Endodermal cell (in vitro differentiated cells): ENCODE data around the gene PITPNC1. TPM values are rescaled to one million over a fixed set of nuclear protein-coding genes. Genes with fewer than 3 reads are reported as not detected.

Experiments
- DNase-seq: peaks from one replicate; pipeline ENCODE4 v3.0.0-alpha.2; 2017
- H3K27ac ChIP-seq: 2 replicates; pipeline ENCODE4 v1.5.1; 2013; ENCODE audit warnings: mild to moderate bottlenecking, low read depth, low read length, moderate library complexity
- H3K27me3 ChIP-seq: 2 replicates; pipeline ENCODE4 v1.6.1; 2013; ENCODE audit warnings: mild to moderate bottlenecking, low read length, moderate library complexity; ENCODE audit not compliant: insufficient read depth, control insufficient read depth, poor library complexity, severe bottlenecking
- H3K36me3 ChIP-seq: 2 replicates; pipeline ENCODE4 v1.7.0; 2013; ENCODE audit warnings: mild to moderate bottlenecking, low read length, moderate library complexity; ENCODE audit not compliant: control insufficient read depth, insufficient read depth
- H3K4me1 ChIP-seq: one replicate; pipeline ENCODE4 v1.7.0; 2013; ENCODE audit warnings: low read length; ENCODE audit not compliant: control insufficient read depth, insufficient read depth
- H3K4me3 ChIP-seq: 2 replicates; pipeline ENCODE4 v1.5.1; 2013; ENCODE audit warnings: mild to moderate bottlenecking, low read length, moderate library complexity
- H3K9ac ChIP-seq: 2 replicates; pipeline ENCODE4 v1.6.1; 2013; ENCODE audit warnings: mild to moderate bottlenecking, low read length, moderate library complexity; ENCODE audit not compliant: poor library complexity, severe bottlenecking; ENCODE audit errors: extremely low read depth
- H3K9me3 ChIP-seq: 2 replicates; pipeline ENCODE4 v1.6.1; 2013; ENCODE audit warnings: mild to moderate bottlenecking, low read length, moderate library complexity; ENCODE audit not compliant: control insufficient read depth
- H3K27ac Mint-ChIP-seq: 2 replicates; pipeline ENCODE4 v1.8.0; 2020; ENCODE audit warnings: mixed read lengths
- H3K27me3 Mint-ChIP-seq: 2 replicates; pipeline ENCODE4 v1.8.0; 2021; ENCODE audit warnings: mild to moderate bottlenecking, mixed read lengths; ENCODE audit not compliant: insufficient read depth
- H3K36me3 Mint-ChIP-seq: 2 replicates; pipeline ENCODE4 v1.8.0; 2020; ENCODE audit warnings: low read depth, mixed read lengths
- H3K4me1 Mint-ChIP-seq: 2 replicates; pipeline ENCODE4 v1.8.0; 2020; ENCODE audit warnings: mixed read lengths
- H3K4me3 Mint-ChIP-seq: 2 replicates; pipeline ENCODE4 v1.8.0; 2020; ENCODE audit warnings: mild to moderate bottlenecking, moderate library complexity, mixed read lengths
- H3K9me3 Mint-ChIP-seq: 2 replicates; pipeline ENCODE4 v1.8.0; 2020; ENCODE audit warnings: mild to moderate bottlenecking, mixed read lengths
- CTCF ChIP-seq: fragments of 200-600 bp; sonication (generic); conservative IDR thresholded peaks from 2 replicates; pipeline ENCODE4 v1.5.0; 2021; ENCODE audit warnings: antibody characterized with exemption, mild to moderate bottlenecking
- WGBS, 2 experiments: methylation state at CpG; one replicate each; pipeline versions ENCODE4 v1.1.5 to v1.1.7; 2013; ENCODE audit warnings: missing lambda C conversion rate in 2 of 2, mixed read lengths in 1 of 2; ENCODE audit not compliant: insufficient coverage in 1 of 2, insufficient read length in 1 of 2; 5-methylcytosine and 5-hydroxymethylcytosine counted together
- total RNA-seq, 2 donors: library from RNA; stranded (reverse); fragmentation: NEBNext Ultra II Directional in 1 of 2; extraction: Animal tissue kit (Norgen Biotek cat#: 25700) in 1 of 2; gene quantifications; 2 replicates in 1 of 2; 3 replicates in 1 of 2; pipeline ENCODE4 v1.2.1, GENCODE V29; 2021

Gene PITPNC1
- total RNA-seq, 2 donors from 2014 or later = 28.9 to 36.4 TPM

GRCh38 chr17:67388986-67389385 is 11.9 kb downstream of the PITPNC1 start:
- H3K9ac ChIP-seq = no peak overlapping the region
- H3K27me3 ChIP-seq = no peaks in the 10 kb centered on the region
- peaks cover 13% of the 10 kb centered on the region for H3K36me3 Mint-ChIP-seq
- TF ChIP-seq CTCF = no peak
- DNase-seq = no peak
- H3K27ac ChIP-seq = no peak overlapping the region
- no peaks in the 10 kb centered on the region for H3K27me3 Mint-ChIP-seq
- H3K4me1 Mint-ChIP-seq = peaks cover 18% of the 10 kb centered on the region
- no peak overlapping the region for H3K4me3 ChIP-seq
- H3K36me3 ChIP-seq = peaks cover 3% of the 10 kb centered on the region
- H3K27ac Mint-ChIP-seq = no peak overlapping the region
- no peak overlapping the region for H3K4me3 Mint-ChIP-seq
- H3K9me3 ChIP-seq = peaks cover 7% of the 10 kb centered on the region
- 92 to 93% methylated on average over 4 of the region's 4 CpGs for WGBS, 2 experiments
- peaks cover 9% of the 10 kb centered on the region for H3K4me1 ChIP-seq
- H3K9me3 Mint-ChIP-seq = peaks cover 7% of the 10 kb centered on the region

DNA sequence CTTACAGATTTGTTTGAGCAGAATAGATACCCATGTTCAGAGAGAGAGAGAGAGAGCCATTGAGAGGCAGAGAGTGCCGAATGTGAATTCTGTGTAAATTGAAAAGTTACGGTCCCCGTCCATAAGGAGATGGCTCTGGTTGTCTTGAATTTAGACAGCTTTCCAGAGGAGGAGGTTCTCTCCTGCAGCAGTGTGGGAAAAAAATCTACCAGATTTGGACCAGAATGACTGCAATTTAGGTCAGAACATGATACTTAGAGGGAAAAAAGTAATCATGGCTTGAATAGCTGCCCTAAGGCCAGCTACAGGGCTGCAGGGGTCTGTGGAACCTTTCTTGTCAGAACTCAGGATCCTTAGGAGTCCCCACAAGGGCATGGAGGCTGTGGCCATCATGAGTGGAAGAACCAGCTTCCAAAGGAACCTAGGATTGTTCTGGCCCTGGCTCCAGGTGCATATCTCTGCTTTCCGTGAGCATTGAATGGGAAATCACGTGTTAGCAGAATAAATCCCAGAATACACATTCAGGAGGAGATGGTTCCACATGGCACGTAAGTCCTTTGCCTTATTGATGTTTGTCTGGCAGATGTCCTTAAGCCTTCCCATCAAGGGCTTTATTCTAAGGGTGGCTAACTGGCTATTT is 13.0 kb downstream of the PITPNC1 start:
- peaks cover 14% of the 10 kb centered on the region for H3K36me3 Mint-ChIP-seq
- peaks cover 7% of the 10 kb centered on the region for H3K9me3 Mint-ChIP-seq
- H3K4me1 ChIP-seq = peaks cover 9% of the 10 kb centered on the region
- H3K27me3 Mint-ChIP-seq = no peaks in the 10 kb centered on the region
- no peak overlapping the region for H3K4me3 ChIP-seq
- peaks cover 18% of the 10 kb centered on the region for H3K4me1 Mint-ChIP-seq
- H3K9ac ChIP-seq = no peak overlapping the region
- peak overlapping the region; percentile 69 for H3K27ac Mint-ChIP-seq
- no peak for DNase-seq
- no peaks in the 10 kb centered on the region for H3K27me3 ChIP-seq
- no peak for TF ChIP-seq CTCF
- no peak overlapping the region for H3K27ac ChIP-seq
- H3K4me3 Mint-ChIP-seq = no peak overlapping the region
- WGBS, 2 experiments = 93 to 95% methylated on average over 5 to 6 of the region's 6 CpGs
- H3K9me3 ChIP-seq = peaks cover under 1% of the 10 kb centered on the region
- H3K36me3 ChIP-seq = peaks cover 3% of the 10 kb centered on the region

- peaks cover 4% of the 10 kb centered on the region for H3K9me3 Mint-ChIP-seq
- Histone ChIP-seq H3K4me3 (no peak overlapping the region), H3K4me1 (peaks cover 9% of the 10 kb centered on the region), H3K9me3 (no peaks in the 10 kb centered on the region), H3K27ac (no peak overlapping the region), H3K9ac (no peak overlapping the region), H3K36me3 (peaks cover 3% of the 10 kb centered on the region), H3K27me3 (no peaks in the 10 kb centered on the region)
- WGBS, 2 experiments = 82 to 92% methylated on average over 4 to 7 of the region's 9 CpGs
- TF ChIP-seq CTCF = no peak
- H3K4me3 Mint-ChIP-seq = no peak overlapping the region
- no peaks in the 10 kb centered on the region for H3K27me3 Mint-ChIP-seq
- H3K27ac Mint-ChIP-seq = peak overlapping the region; percentile 69
- peaks cover 16% of the 10 kb centered on the region for H3K36me3 Mint-ChIP-seq
- DNase-seq = no peak
- H3K4me1 Mint-ChIP-seq = peaks cover 18% of the 10 kb centered on the region
These were observed 13.7 kb downstream of the PITPNC1 start for GRCh38 chr17:67390646-67391361.
